NCI-H524 treated with DMSO at 0.1 percent for 48 hours (cell line): ENCODE measurements around the gene GDI2.
"Not testable (repeated sequence)": the region's sequence is repeated elsewhere in the genome, so short reads cannot be mapped to it uniquely, and the experiment has no call there.

ENCODE experiments used
- DNase-seq: peaks from one replicate; lab custom pipeline; 2025; lab: John Stamatoyannopoulos, UW

Gene GDI2

GRCh38 chr10:5827841-5828240, 14.6 kb upstream of the GDI2 start:
- DNase-seq = no peak

- not testable (repeated sequence) for DNase-seq
Measured at GRCh38 chr10:5826511-5826910, 13.3 kb upstream of the GDI2 start.

GRCh38 chr10:5818894-5819293, 5.7 kb upstream of the GDI2 start:
- DNase-seq = no peak

GRCh38 chr10:5818048-5818331, 4.8 kb upstream of the GDI2 start:
- no peak for DNase-seq

GRCh38 chr10:5817322-5818047, 4.3 kb upstream of the GDI2 start:
- no peak for DNase-seq

- no peak for DNase-seq
Measured at GRCh38 chr10:5816170-5816569, 2.9 kb upstream of the GDI2 start.

GRCh38 chr10:5814110-5815107, 1.2 kb upstream of the GDI2 start:
- no peak for DNase-seq

GRCh38 chr10:5813091-5813340, 218 bp downstream of the GDI2 start:
- DNase-seq = no peak

- DNase-seq = no peak
Measured at GRCh38 chr10:5812283-5813090, 747 bp downstream of the GDI2 start.

- no peak for DNase-seq
Measured at GRCh38 chr10:5811387-5811821, 1.8 kb downstream of the GDI2 start.

GRCh38 chr10:5810225-5810624, 3.0 kb downstream of the GDI2 start:
- DNase-seq = no peak

- DNase-seq = no peak
Measured at GRCh38 chr10:5809527-5810154, 3.6 kb downstream of the GDI2 start.

GRCh38 chr10:5808783-5809392, 4.3 kb downstream of the GDI2 start:
- not testable (repeated sequence) for DNase-seq

GRCh38 chr10:5806745-5807144, 6.5 kb downstream of the GDI2 start:
- no peak for DNase-seq

GRCh38 chr10:5805711-5806110, 7.5 kb downstream of the GDI2 start:
- no peak for DNase-seq

GRCh38 chr10:5805260-5805659, 8.0 kb downstream of the GDI2 start:
- no peak for DNase-seq

GRCh38 chr10:5804386-5804785, 8.8 kb downstream of the GDI2 start:
- no peak for DNase-seq

- no peak for DNase-seq
Measured at GRCh38 chr10:5800782-5801181, 12.5 kb downstream of the GDI2 start.

GRCh38 chr10:5794236-5794635, 19.0 kb downstream of the GDI2 start:
- no peak for DNase-seq

- DNase-seq = no peak
Measured at GRCh38 chr10:5789626-5790025, 23.6 kb downstream of the GDI2 start.

GRCh38 chr10:5788969-5789368, 24.3 kb downstream of the GDI2 start:
- DNase-seq = no peak

- DNase-seq = no peak
Measured at GRCh38 chr10:5783300-5783699, 29.9 kb downstream of the GDI2 start.
